Measurements from ENCODE around the gene HHAT. TPM values are rescaled to one million over a fixed set of nuclear protein-coding genes. Genes with fewer than 3 reads are reported as not detected.

Gene HHAT
- total RNA-seq, 2 donors from 2014 or later = 4.5 to 4.6 TPM

DNA sequence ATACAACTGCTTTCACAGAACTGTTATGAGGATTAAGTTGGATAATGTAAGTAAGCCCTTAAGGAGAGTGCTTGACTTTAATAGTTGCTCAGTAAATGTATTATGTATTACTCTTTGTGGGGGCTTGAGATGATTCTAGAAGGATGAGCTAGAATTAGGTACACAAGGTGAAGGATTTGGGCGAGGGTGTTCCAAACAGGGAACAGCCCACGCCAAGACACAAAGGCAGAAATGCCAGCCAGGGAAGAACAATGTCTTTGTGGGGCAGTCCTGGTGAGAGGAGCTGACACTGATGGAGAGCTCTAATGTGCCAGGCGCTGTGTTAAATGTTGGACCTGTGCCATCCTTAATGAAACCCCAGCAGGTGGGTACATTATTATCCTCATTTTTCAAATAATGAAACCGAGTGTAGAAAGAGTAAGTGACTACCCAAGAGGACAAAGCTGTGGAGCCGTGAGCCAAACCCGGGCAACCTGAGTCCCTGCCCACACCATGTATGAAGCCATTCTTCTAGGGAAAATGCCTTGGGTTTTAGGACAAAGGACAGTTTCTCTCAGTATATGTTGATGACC lies 362.4 kb downstream of the HHAT start:
- H3K4me3 ChIP-seq = no peak overlapping the region
- H3K4me1 ChIP-seq (ENCODE audit: control insufficient read depth in 1 of 2, low read depth in 2 of 2) = no peaks in the 10 kb centered on the region
- no peaks in the 10 kb centered on the region for H3K27me3 ChIP-seq (replicated peaks; ENCODE audit: insufficient read depth)
- no peaks in the 10 kb centered on the region for H3K9me3 ChIP-seq
- no peak overlapping the region for H3K27ac ChIP-seq
- DNase-seq (ENCODE audit: low spot score) (no peak), ATAC-seq (ENCODE audit: insufficient number of reproducible peaks, low FRiP score, low read depth) (no peak)
- TF ChIP-seq, protein P1, sequence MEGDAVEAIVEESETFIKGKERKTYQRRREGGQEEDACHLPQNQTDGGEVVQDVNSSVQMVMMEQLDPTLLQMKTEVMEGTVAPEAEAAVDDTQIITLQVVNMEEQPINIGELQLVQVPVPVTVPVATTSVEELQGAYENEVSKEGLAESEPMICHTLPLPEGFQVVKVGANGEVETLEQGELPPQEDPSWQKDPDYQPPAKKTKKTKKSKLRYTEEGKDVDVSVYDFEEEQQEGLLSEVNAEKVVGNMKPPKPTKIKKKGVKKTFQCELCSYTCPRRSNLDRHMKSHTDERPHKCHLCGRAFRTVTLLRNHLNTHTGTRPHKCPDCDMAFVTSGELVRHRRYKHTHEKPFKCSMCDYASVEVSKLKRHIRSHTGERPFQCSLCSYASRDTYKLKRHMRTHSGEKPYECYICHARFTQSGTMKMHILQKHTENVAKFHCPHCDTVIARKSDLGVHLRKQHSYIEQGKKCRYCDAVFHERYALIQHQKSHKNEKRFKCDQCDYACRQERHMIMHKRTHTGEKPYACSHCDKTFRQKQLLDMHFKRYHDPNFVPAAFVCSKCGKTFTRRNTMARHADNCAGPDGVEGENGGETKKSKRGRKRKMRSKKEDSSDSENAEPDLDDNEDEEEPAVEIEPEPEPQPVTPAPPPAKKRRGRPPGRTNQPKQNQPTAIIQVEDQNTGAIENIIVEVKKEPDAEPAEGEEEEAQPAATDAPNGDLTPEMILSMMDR (IDR thresholded peaks at IDR 0.05) = no peak
- no peaks in the 10 kb centered on the region for H3K36me3 ChIP-seq

DNA sequence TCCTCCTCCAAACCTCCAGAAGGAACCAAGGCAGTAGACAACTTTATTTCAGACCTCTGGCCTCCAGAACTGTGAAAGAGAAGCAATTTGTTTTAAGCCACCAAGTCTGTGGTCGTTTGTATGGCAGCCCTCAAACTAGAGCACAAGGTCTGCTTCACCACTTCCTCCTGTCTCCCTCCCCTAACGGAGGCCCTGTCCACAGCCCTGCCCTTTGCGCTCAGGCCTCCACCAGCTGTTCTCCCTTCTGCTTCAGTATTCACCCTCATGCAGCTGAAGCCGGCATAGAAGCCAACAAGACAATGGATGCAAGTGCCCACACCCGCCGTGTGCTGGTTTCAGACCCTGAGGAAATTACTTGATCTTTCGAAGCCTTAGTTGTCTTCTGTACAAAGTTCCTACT lies 364.1 kb downstream of the HHAT start:
- no peak for DNase-seq (ENCODE audit: low spot score)
- Histone ChIP-seq H3K27me3 (replicated peaks; ENCODE audit: insufficient read depth) (no peaks in the 10 kb centered on the region), H3K9me3 (no peaks in the 10 kb centered on the region), H3K4me1 (ENCODE audit: control insufficient read depth in 1 of 2, low read depth in 2 of 2) (no peaks in the 10 kb centered on the region), H3K27ac (no peak overlapping the region), H3K36me3 (no peaks in the 10 kb centered on the region), H3K4me3 (no peak overlapping the region)
- ATAC-seq (ENCODE audit: insufficient number of reproducible peaks, low FRiP score, low read depth) = no peak
- TF ChIP-seq, protein P1 (IDR thresholded peaks at IDR 0.05) = no peak

DNA sequence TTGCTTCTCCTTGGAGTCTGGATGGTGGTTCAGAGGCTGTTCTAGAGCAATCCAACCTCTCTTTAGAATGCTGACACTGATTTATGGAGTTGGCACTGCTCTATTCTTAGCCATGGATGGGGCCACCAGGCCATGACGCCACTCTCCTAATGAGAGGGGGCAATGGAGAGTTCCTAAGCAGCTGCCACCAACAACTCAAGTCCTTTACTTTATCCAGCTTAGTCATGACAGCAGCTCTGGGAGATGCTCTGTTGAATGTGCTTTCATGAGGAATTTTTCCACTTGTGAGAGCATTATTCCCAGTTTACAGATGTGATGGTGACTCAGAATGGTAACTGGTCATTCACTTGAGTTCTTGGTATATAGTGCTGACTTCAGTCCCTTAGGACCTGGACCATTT lies 366.3 kb downstream of the HHAT start:
- TF ChIP-seq, protein P1 (IDR thresholded peaks at IDR 0.05) = no peak
- DNase-seq (ENCODE audit: low spot score) (no peak), ATAC-seq (ENCODE audit: insufficient number of reproducible peaks, low FRiP score, low read depth) (no peak)
- no peak overlapping the region for H3K4me3 ChIP-seq
- H3K9me3 ChIP-seq = no peaks in the 10 kb centered on the region
- H3K27ac ChIP-seq = no peak overlapping the region
- no peaks in the 10 kb centered on the region for H3K36me3 ChIP-seq
- H3K27me3 ChIP-seq (replicated peaks; ENCODE audit: insufficient read depth) = no peaks in the 10 kb centered on the region
- no peaks in the 10 kb centered on the region for H3K4me1 ChIP-seq (ENCODE audit: control insufficient read depth in 1 of 2, low read depth in 2 of 2)

DNA sequence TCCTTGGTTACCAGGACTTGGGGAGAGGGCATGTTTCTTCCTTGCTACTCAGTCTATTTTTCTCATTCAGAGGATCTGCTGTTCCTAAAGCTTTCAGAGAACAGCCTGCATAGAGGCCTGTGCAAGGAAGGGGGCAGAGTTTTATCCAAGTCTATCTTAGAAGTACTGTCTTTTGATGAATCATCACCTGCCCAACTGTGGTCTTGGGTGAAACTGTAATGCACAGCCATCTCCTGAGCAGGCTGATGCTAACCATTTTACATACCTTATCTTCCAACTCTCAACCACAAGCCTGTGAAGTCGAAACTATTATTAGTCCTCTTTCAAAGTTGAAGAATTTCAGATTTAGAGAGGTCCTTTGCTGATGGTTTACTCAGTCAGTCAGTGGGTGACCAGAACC lies 368.0 kb downstream of the HHAT start:
- Histone ChIP-seq H3K27me3 (replicated peaks; ENCODE audit: insufficient read depth) (no peaks in the 10 kb centered on the region), H3K36me3 (no peaks in the 10 kb centered on the region), H3K4me3 (no peak overlapping the region), H3K27ac (no peak overlapping the region), H3K9me3 (no peaks in the 10 kb centered on the region), H3K4me1 (ENCODE audit: control insufficient read depth in 1 of 2, low read depth in 2 of 2) (no peaks in the 10 kb centered on the region)
- ATAC-seq (ENCODE audit: insufficient number of reproducible peaks, low FRiP score, low read depth) (no peak), DNase-seq (ENCODE audit: low spot score) (no peak)
- TF ChIP-seq, protein P1 (IDR thresholded peaks at IDR 0.05) = no peak

DNA sequence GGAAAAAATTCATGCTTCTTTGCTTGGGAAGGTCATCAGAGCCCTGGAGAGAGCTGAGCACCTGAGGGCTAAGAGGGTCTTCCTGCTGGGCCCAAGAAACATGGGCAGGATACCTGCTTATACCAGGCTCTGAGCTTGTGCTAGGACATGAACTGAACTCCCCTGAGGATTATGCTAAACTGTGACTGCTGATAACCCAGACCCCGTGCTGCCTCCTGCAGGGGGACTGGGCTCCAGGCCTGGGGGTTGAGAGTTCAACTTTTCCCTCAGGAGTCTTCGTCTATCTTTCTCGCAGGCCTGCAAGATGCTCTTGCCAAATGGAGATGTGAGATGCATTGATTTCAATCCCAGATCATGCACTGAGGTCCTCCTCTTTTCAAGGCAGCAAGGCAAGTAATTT lies 368.5 kb downstream of the HHAT start:
- Histone ChIP-seq H3K4me3 (no peak overlapping the region), H3K27ac (no peak overlapping the region), H3K27me3 (replicated peaks; ENCODE audit: insufficient read depth) (no peaks in the 10 kb centered on the region), H3K36me3 (no peaks in the 10 kb centered on the region), H3K4me1 (ENCODE audit: control insufficient read depth in 1 of 2, low read depth in 2 of 2) (no peaks in the 10 kb centered on the region), H3K9me3 (no peaks in the 10 kb centered on the region)
- ATAC-seq (ENCODE audit: insufficient number of reproducible peaks, low FRiP score, low read depth) (no peak), DNase-seq (ENCODE audit: low spot score) (no peak)
- TF ChIP-seq, protein P1 (IDR thresholded peaks at IDR 0.05) = no peak

Data from thoracic aorta (tissue), 2 donors.